HCT116 (cell line): Measurements from ENCODE around the gene NUDT13. TPM values are rescaled to one million over a fixed set of nuclear protein-coding genes. Genes with fewer than 3 reads are reported as not detected.

Experiments used
- ATAC-seq: fragments of 200-7000 bp; cut with Tn5 transposase; 2 replicates; pipeline ENCODE4 v1.9.1; 2020; ENCODE audit warnings: mild to moderate bottlenecking, moderate library complexity
- BruUV-seq: library from RNA; stranded (reverse); fragments of 400-500 nt; replicated peaks from 2 replicates; lab custom pipeline; 2021; lab: Mats Ljungman, UMichigan
- CTCF ChIA-PET: fragments of 300-600 bp; sonication (Branson Sonifier 250); formaldehyde crosslinking; loops from one replicate; lab custom pipeline; 2021; ENCODE audit warnings: antibody characterized with exemption; lab: Charles Lee
- POLR2A ChIA-PET: fragments of 300-600, 350-600 bp; sonication (Branson Sonifier 250); formaldehyde crosslinking; loops from one replicate; lab custom pipeline; 2021; ENCODE audit warnings: antibody characterized with exemption; lab: Charles Lee
- RAD21 ChIA-PET, 2 experiments: fragments of 300-600 bp; sonication (Branson Sonifier 250); formaldehyde crosslinking; loops; one replicate each; lab custom pipeline; 2023; ENCODE audit warnings: low total read pairs in 2 of 2; ENCODE audit not compliant: uncharacterized antibody in 2 of 2, unreplicated experiment in 2 of 2, low non-redundant PET in 1 of 2; lab: Charles Lee
- DNase-seq: peaks from one replicate; pipeline ENCODE4 v3.0.0-alpha.2; 2010; ENCODE audit warnings: low read depth, low spot score
- H2AFZ ChIP-seq: fragments of 200-600 bp; shearing (Covaris generic), sonication (generic); 2 replicates; pipeline ENCODE4 v1.6.1; 2017; ENCODE audit warnings: low read depth, mixed run types, mixed read lengths, antibody characterized with exemption, low read length; ENCODE audit not compliant: poor library complexity, severe bottlenecking
- H3K27ac ChIP-seq: 2 replicates; pipeline ENCODE4 v1.5.1; 2012; ENCODE audit warnings: low read depth, low read length
- H3K27me3 ChIP-seq: fragments of 200-600 bp; sonication (generic); 2 replicates; pipeline ENCODE4 v1.6.1; 2016; ENCODE audit warnings: mixed run types, low read length, mixed read lengths; ENCODE audit not compliant: insufficient read depth
- H3K36me3 ChIP-seq, 2 experiments: fragments of 200-500 bp in 1 of 2; fragments of 200-600 bp in 1 of 2; sonication (Bioruptor generic) in 1 of 2; sonication (generic) in 1 of 2; 2 replicates each; pipeline versions ENCODE4 v1.5.1 to v1.6.1; 2014 to 2016; ENCODE audit warnings: low read length in 2 of 2, inconsistent platforms in 1 of 2, mixed read lengths in 1 of 2, mixed run types in 1 of 2; ENCODE audit not compliant: insufficient read depth in 2 of 2, control insufficient read depth in 1 of 2
- H3K4me1 ChIP-seq, 2 experiments: fragments of 200-600 bp in 1 of 2; sonication (generic) in 1 of 2; 2 replicates each; pipeline versions ENCODE4 v1.5.1 to v1.6.1; 2012 to 2017; ENCODE audit warnings: low read length in 2 of 2, inconsistent platforms in 1 of 2, mild to moderate bottlenecking in 1 of 2, mixed read lengths in 1 of 2, mixed run types in 1 of 2, moderate library complexity in 1 of 2; ENCODE audit not compliant: insufficient read depth in 2 of 2, control insufficient read depth in 1 of 2
- H3K4me2 ChIP-seq: fragments of 200-600 bp; sonication (generic); 2 replicates; pipeline ENCODE4 v1.6.1; 2017; ENCODE audit warnings: mixed run types, low read length, mixed read lengths
- H3K4me3 ChIP-seq, 2 experiments: fragments of 200-600 bp in 1 of 2; sonication (generic) in 1 of 2; replicated peaks in 1 of 2; 2 replicates each; pipeline ENCODE4 v1.5.1; 2011 to 2016; ENCODE audit warnings: low read length in 2 of 2, control low read depth in 1 of 2, low read depth in 1 of 2, mild to moderate bottlenecking in 1 of 2, mixed read lengths in 1 of 2, mixed run types in 1 of 2
- H3K79me2 ChIP-seq: fragments of 200-600 bp; sonication (generic); 2 replicates; pipeline ENCODE4 v1.6.1; 2017; ENCODE audit warnings: mild to moderate bottlenecking, mixed run types, low read length, moderate library complexity, mixed read lengths; ENCODE audit not compliant: insufficient read depth
- H3K9ac ChIP-seq: fragments of 200-600 bp; sonication (generic); 2 replicates; pipeline ENCODE4 v1.6.1; 2016; ENCODE audit warnings: low read length, mixed read lengths
- H3K9me2 ChIP-seq: fragments of 200-600 bp; sonication (generic), shearing (Covaris generic); 2 replicates; pipeline ENCODE4 v1.6.1; 2017; ENCODE audit warnings: mixed run types, mild to moderate bottlenecking, moderate library complexity; ENCODE audit not compliant: insufficient read depth
- H3K9me3 ChIP-seq, 2 experiments: fragments of 200-500 bp in 1 of 2; fragments of 200-600 bp in 1 of 2; sonication (Bioruptor generic) in 1 of 2; sonication (generic) in 1 of 2; 2 replicates each; pipeline ENCODE4 v1.6.1; 2014 to 2017; ENCODE audit warnings: low read length in 2 of 2, mixed read lengths in 2 of 2, inconsistent platforms in 1 of 2, low read depth in 1 of 2, mild to moderate bottlenecking in 1 of 2, mixed run types in 1 of 2, moderate library complexity in 1 of 2; ENCODE audit not compliant: control insufficient read depth in 1 of 2, insufficient read depth in 1 of 2
- H4K20me1 ChIP-seq: fragments of 200-600 bp; sonication (generic), shearing (Covaris generic); 2 replicates; pipeline ENCODE4 v1.6.1; 2017; ENCODE audit warnings: mixed run types, mild to moderate bottlenecking, moderate library complexity; ENCODE audit not compliant: insufficient read depth
- CBX3 ChIP-seq: IDR thresholded peaks from 2 replicates; pipeline ENCODE4 v1.6.1; 2012; ENCODE audit warnings: low read depth
- EGR1 ChIP-seq: IDR thresholded peaks from 2 replicates; pipeline ENCODE4 v1.6.1; 2012; ENCODE audit warnings: low read depth
- ELF1 ChIP-seq: IDR thresholded peaks from 2 replicates; pipeline ENCODE4 v1.6.1; 2012; ENCODE audit warnings: low read depth, borderline replicate concordance
- EZH2 ChIP-seq: fragments of 200-600 bp; sonication (generic); IDR thresholded peaks from 2 replicates; pipeline ENCODE4 v1.6.1; 2017; ENCODE audit warnings: antibody characterized with exemption, mixed run types
- POLR2A ChIP-seq: IDR thresholded peaks from 2 replicates; pipeline ENCODE4 v1.7.0; 2011; ENCODE audit warnings: borderline replicate concordance; ENCODE audit not compliant: insufficient read depth, insufficient read length; ENCODE audit errors: extremely low read depth
- RAD21 ChIP-seq: IDR thresholded peaks from 2 replicates; pipeline ENCODE4 v1.6.1; 2012; ENCODE audit warnings: low read depth, mild to moderate bottlenecking
- TCF7L2 ChIP-seq: IDR thresholded peaks from 2 replicates; pipeline ENCODE4 v1.7.0; 2011; ENCODE audit warnings: borderline replicate concordance, inconsistent platforms; ENCODE audit not compliant: insufficient read depth, insufficient read length; ENCODE audit errors: extremely low read depth
- intact Hi-C: fragments of 100-400 bp; cut with micrococcal nuclease; formaldehyde crosslinking; loops from 2 replicates; pipeline ENCODE4 v1.10.0; 2022
- total RNA-seq: library from RNA; stranded (reverse); gene quantifications from one replicate; pipeline ENCODE4 v1.2.1, GENCODE V29; 2021; ENCODE audit not compliant: unreplicated experiment
- TF ChIP-seq, protein P1 (sequence below): IDR thresholded peaks from 2 replicates; pipeline ENCODE4 v1.6.1; 2012
- TF ChIP-seq, protein P2 (sequence below), 3 experiments: fragments of 200-600 bp in 1 of 3; sonication (generic) in 1 of 3; IDR thresholded peaks in 2 of 3; conservative IDR thresholded peaks in 1 of 3; 2 replicates each; pipeline ENCODE4 v1.5.1; 2012 to 2017; ENCODE audit warnings: low read depth in 2 of 3, low read length in 2 of 3, antibody characterized with exemption in 1 of 3, borderline replicate concordance in 1 of 3, control low read depth in 1 of 3, mild to moderate bottlenecking in 1 of 3, mixed read lengths in 1 of 3, mixed run types in 1 of 3, moderate library complexity in 1 of 3; ENCODE audit not compliant: insufficient read depth in 1 of 3
- TF ChIP-seq, protein P3 (sequence below): IDR thresholded peaks from 2 replicates; pipeline ENCODE4 v1.6.1; 2012
- TF ChIP-seq, protein P4 (sequence below): IDR thresholded peaks from 2 replicates; pipeline ENCODE4 v1.6.1; 2011; ENCODE audit warnings: mild to moderate bottlenecking, low read length, moderate library complexity; ENCODE audit not compliant: insufficient replicate concordance; ENCODE audit errors: extremely low read depth

NUDT13 gene
- total RNA-seq, 1 experiment from 2014 or later = 1.2 TPM

GRCh38 chr10:73060738-73061635 lies 49.3 kb upstream of the NUDT13 start:
- ATAC-seq = peak; percentile 84
- POLR2A ChIA-PET = no interaction called here

More at GRCh38 chr10:73060738-73061635, 49.3 kb upstream of the NUDT13 start:
- ChIA-PET RAD21 (interaction anchor here (0.7 to 0.8 kb wide), 2 partner anchors 697 to 706 kb away, joined by 3 to 4 read pairs; no protein-coding TSS in a partner anchor), CTCF (interaction anchor here (0.6 to 1.5 kb wide), 14 partner anchors 8 to 697 kb away, joined by 3 to 8 read pairs (median 4); no protein-coding TSS in a partner anchor)
- TF ChIP-seq, protein P1, sequence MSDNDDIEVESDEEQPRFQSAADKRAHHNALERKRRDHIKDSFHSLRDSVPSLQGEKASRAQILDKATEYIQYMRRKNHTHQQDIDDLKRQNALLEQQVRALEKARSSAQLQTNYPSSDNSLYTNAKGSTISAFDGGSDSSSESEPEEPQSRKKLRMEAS = 0 out of 2 replicates have a peak, but pooled peaks have one; percentile 11
- TF ChIP-seq EZH2 = no peak
- TF ChIP-seq, protein P2, sequence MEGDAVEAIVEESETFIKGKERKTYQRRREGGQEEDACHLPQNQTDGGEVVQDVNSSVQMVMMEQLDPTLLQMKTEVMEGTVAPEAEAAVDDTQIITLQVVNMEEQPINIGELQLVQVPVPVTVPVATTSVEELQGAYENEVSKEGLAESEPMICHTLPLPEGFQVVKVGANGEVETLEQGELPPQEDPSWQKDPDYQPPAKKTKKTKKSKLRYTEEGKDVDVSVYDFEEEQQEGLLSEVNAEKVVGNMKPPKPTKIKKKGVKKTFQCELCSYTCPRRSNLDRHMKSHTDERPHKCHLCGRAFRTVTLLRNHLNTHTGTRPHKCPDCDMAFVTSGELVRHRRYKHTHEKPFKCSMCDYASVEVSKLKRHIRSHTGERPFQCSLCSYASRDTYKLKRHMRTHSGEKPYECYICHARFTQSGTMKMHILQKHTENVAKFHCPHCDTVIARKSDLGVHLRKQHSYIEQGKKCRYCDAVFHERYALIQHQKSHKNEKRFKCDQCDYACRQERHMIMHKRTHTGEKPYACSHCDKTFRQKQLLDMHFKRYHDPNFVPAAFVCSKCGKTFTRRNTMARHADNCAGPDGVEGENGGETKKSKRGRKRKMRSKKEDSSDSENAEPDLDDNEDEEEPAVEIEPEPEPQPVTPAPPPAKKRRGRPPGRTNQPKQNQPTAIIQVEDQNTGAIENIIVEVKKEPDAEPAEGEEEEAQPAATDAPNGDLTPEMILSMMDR (IDR thresholded peaks at IDR 0.05 in 2 of 3, conservative IDR thresholded peaks at IDR 0.05 in 1 of 3; ENCODE audit: borderline replicate concordance in 1 of 3, insufficient read depth in 1 of 3, low read depth in 2 of 3, low read length in 2 of 3) = peak in 2 of 3 experiments; percentile 29 to 68; a peak in 3 of 6 replicates
- TF ChIP-seq CBX3 = no peak; the same call in 1 of the 2 replicates
- no peak for TF ChIP-seq TCF7L2
- TF ChIP-seq, protein P3, sequence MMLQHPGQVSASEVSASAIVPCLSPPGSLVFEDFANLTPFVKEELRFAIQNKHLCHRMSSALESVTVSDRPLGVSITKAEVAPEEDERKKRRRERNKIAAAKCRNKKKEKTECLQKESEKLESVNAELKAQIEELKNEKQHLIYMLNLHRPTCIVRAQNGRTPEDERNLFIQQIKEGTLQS = no peak
- TF ChIP-seq ELF1 = no peak
- no peak for TF ChIP-seq EGR1
- TF ChIP-seq POLR2A = no peak
- TF ChIP-seq, protein P4, sequence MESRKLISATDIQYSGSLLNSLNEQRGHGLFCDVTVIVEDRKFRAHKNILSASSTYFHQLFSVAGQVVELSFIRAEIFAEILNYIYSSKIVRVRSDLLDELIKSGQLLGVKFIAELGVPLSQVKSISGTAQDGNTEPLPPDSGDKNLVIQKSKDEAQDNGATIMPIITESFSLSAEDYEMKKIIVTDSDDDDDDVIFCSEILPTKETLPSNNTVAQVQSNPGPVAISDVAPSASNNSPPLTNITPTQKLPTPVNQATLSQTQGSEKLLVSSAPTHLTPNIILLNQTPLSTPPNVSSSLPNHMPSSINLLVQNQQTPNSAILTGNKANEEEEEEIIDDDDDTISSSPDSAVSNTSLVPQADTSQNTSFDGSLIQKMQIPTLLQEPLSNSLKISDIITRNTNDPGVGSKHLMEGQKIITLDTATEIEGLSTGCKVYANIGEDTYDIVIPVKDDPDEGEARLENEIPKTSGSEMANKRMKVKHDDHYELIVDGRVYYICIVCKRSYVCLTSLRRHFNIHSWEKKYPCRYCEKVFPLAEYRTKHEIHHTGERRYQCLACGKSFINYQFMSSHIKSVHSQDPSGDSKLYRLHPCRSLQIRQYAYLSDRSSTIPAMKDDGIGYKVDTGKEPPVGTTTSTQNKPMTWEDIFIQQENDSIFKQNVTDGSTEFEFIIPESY = no peak
- TF ChIP-seq RAD21 = peak; percentile 61
- Histone ChIP-seq H3K4me3 (no peak overlapping the region), H3K4me1 (no peaks in the 10 kb centered on the region), H3K9me3 (no peaks in the 10 kb centered on the region), H3K9me2 (no peaks in the 10 kb centered on the region), H4K20me1 (no peaks in the 10 kb centered on the region), H3K27ac (no peak overlapping the region), H3K4me2 (no peak overlapping the region), H3K79me2 (0 out of 2 replicates have a peak, but pooled peaks cover 3% of the 10 kb centered on the region), H3K9ac (no peak overlapping the region), H2AFZ (no peak overlapping the region), H3K27me3 (no peaks in the 10 kb centered on the region), H3K36me3 (peaks cover 4% of the 10 kb centered on the region in 2 experiments)
- intact Hi-C loops = loop anchor here (1.0 to 10.0 kb wide), 2 partner anchors 366 to 697 kb away; partner anchors contain the start of gene MCU
- peak; percentile 19 for DNase-seq
- BruUV-seq = no TSS peak
